A549 (cell line): ENCODE measurements around the gene MTHFD2.

Source experiments
- BCL3 ChIP-seq: fragments of >200 bp; sonication (Bioruptor Twin); formaldehyde crosslinking; IDR thresholded peaks from 3 replicates; pipeline ENCODE4 v1.6.1; 2016
- CTCF ChIP-seq: fragments of >200 bp; sonication (Bioruptor Twin); formaldehyde crosslinking; IDR thresholded peaks from 3 replicates; pipeline ENCODE4 v1.5.1; 2016
- EP300 ChIP-seq, 2 experiments: fragments of >200 bp; sonication (Bioruptor Twin); formaldehyde crosslinking; IDR thresholded peaks; 2 replicates in 1 of 2; 3 replicates in 1 of 2; pipeline ENCODE4 v1.6.1; 2016 to 2017
- HMGXB4 ChIP-seq: fragments of 250-450 bp; sonication (Bioruptor Pico); IDR thresholded peaks from 2 replicates; pipeline ENCODE4 v1.5.0; 2021; ENCODE audit warnings: mild to moderate bottlenecking, moderate library complexity, borderline replicate concordance
- HOXA7 ChIP-seq: fragments of 250-450 bp; sonication (Bioruptor Pico); IDR thresholded peaks from 2 replicates; pipeline ENCODE4 v1.5.0; 2020; ENCODE audit warnings: mild to moderate bottlenecking, moderate library complexity
- KDM5A ChIP-seq: fragments of 200-600 bp; sonication (generic); IDR thresholded peaks from 2 replicates; pipeline ENCODE4 v1.6.1; 2016; ENCODE audit warnings: antibody characterized with exemption, mild to moderate bottlenecking
- POLR2A ChIP-seq: IDR thresholded peaks from 2 replicates; pipeline ENCODE4 v1.6.1; 2012; ENCODE audit warnings: mild to moderate bottlenecking, low read length
- REST ChIP-seq: fragments of 200-600 bp; sonication (generic); IDR thresholded peaks from 2 replicates; pipeline ENCODE4 v1.6.1; 2016; ENCODE audit warnings: antibody characterized with exemption, mild to moderate bottlenecking, moderate library complexity
- ZFP36 ChIP-seq: fragments of 450-650 bp; IDR thresholded peaks from 2 replicates; pipeline ENCODE4 v1.6.1; 2014; ENCODE audit warnings: borderline replicate concordance; ENCODE audit not compliant: partially characterized antibody

- TF ChIP-seq CTCF = no peak
- TF ChIP-seq POLR2A = no peak
- TF ChIP-seq HOXA7 (CRISPR knock-in tag) = no peak
- TF ChIP-seq KDM5A = no peak
- TF ChIP-seq EP300 (IDR thresholded peaks at IDR 0.05) = no peak
- TF ChIP-seq REST = no peak
- TF ChIP-seq HMGXB4 (CRISPR knock-in tag) = no peak
- TF ChIP-seq BCL3 = no peak
- no peak for TF ChIP-seq ZFP36
These were observed 65.9 kb downstream of the MTHFD2 start for GRCh38 chr2:74264281-74264680.
